DMS 273 (cell line): ENCODE results near the gene EXOC3L1.

ENCODE experiments used
- DNase-seq: peaks from one replicate; lab custom pipeline; 2025; ENCODE audit not compliant: unreplicated experiment; lab: John Stamatoyannopoulos, UW

Gene EXOC3L1

DNA sequence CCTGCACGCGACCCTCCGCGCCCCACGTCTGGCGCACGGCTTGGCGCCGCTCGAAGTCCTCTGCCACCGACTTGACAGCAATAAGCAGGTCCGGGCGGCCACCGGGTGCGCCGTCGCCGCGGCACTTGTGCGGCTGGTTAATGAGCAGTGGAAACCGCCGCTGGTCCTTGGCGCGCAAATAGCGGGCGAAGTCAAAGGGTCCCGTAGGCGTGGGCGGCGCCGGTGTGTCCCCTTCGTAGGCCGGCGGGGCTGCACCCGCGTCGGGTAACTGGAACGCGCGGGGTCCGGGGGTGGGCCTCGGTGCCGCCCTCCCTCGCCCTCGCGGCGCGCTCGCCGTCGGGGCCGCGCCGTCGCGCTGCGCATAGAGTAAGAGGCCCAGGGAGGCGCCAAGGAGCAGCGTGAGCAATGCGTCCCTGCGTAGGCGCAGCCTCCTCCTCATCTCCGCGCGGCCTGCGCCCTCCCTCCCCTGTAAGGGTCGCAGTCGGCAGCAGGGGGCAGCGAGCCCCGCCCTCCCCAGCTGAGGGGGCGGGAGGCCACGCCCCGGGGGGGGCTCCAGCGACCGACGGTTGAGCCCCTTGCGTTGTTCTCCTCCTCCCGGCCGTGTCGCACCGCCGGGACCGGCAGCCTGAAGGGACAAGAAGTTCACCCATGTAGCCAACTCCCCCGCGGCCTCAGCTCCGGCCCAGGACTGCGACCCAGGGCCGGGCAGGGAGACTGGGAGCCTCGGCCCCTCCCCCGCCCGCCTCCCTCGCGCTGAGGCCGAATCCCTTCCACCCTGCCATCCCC, 39.7 kb downstream of the EXOC3L1 start:
- peak; percentile 80 for DNase-seq

DNA sequence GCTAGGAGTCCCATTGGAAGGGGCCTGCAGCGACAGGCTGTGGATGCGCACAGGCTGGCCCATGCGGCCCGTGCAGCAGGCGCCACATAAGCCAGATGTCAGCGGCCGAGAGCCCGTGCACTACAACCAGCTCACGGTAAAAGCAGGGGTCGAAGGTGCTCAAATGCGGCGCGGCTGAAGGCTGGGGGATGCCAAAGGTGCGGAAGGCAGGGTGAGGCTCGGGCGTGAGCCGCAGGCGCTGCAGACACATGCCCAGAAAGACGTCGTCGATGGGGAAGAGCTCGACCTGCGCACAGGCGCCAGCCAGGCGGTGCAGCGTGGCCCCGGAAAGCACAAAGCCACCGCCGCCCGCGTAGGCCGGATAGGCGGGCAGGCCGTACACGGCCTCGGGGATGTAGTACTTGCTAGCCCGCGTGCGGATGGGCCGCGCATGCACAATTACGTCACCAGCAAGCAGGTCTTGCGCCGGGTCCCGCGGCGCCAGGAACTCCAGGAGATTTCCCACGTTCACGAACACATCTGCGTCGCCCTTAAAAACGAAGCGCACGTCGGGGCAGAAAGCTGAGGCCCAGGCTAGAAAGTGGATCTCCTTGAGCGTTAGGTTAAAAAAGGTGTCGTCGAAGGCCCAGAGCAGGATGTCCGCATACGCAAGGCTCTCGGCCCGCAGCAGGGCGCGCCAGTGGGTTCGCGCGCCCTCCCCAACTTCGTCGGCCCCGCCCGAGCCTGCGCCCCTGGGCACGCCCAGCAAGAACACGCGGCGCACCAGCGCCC, 40.5 kb downstream of the EXOC3L1 start:
- DNase-seq = no peak

DNA sequence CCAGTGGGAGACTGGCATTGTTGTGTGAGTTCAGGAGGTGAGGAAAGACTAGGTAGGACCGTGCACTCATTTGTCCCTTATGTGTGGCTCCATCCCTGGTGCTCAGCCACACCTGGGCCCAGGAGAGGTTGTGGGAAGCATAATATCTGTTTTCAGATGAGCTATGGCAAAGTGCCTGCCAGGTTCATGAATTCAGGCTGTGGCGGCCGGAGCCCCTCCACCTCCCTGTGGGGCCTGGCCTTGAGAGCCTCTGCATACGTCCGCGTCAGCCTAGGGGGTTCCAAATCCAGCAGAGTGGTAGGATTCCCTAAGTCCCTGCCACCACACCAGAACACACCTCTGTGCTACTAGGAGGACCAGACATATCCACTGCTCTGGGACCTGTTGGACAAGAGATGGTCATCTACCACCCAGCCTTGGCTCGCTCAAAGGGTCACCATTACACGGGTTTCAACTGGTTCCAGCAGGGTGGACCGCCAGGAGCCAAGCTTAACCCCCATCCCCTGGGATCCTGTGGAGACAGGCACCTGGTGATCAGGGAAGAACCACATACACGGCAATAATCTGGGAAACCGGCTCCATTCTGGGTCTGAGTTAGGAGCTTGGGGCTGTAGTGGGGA, 41.2 kb downstream of the EXOC3L1 start:
- no peak for DNase-seq

DNA sequence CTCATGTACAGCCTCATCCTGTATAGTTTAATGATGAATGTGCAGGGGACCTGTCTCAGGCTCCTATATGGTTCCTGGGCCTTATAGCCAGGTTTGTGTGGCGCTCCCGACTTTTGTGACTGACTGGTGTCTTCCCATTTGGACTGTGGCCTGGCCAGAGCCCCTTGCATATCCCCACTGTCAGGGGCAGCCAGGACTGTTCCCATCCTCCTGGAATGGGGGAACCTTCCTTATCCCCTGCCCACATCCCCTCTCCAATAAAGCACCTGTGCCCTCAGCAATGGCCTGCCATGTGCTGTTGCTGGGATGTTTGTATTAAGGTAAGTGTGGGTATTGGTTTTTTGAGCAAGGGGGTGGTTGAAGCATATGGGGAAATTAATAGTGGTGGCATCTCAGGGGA, 41.7 kb downstream of the EXOC3L1 start:
- no peak for DNase-seq

DNA sequence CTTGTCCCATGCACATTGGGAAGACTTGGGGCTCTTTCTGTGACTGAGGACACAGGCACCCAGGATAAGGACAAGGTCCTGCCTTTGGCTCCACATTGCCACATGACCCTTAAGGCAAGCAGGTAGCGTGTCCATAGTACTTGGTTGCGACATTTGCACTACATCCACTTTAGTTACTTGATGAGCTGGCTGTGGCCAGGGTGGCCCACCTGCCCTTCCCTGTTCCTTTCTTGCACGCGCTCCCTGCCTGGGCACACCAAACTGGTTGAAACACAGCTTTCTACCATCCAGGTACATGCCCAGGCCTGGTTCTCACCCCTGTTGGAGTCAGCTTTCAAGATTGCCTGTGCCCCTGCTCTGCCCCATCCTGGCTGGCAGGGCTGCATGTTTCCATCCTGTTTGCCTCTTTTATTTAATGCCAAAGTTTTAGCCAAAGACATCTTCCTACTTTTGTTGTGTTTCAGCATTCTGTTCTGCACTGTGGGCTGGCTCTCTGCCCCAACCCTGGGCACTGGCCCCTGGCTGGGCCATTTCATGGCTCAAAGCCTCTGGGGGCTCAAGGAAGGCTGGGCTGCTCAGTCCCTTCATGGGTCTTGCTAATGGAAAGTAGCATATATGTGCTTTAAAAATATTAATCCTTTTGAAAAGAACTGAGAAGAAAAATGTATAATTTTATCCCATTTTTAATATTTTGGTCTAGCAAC, 42.3 kb downstream of the EXOC3L1 start:
- no peak for DNase-seq

DNA sequence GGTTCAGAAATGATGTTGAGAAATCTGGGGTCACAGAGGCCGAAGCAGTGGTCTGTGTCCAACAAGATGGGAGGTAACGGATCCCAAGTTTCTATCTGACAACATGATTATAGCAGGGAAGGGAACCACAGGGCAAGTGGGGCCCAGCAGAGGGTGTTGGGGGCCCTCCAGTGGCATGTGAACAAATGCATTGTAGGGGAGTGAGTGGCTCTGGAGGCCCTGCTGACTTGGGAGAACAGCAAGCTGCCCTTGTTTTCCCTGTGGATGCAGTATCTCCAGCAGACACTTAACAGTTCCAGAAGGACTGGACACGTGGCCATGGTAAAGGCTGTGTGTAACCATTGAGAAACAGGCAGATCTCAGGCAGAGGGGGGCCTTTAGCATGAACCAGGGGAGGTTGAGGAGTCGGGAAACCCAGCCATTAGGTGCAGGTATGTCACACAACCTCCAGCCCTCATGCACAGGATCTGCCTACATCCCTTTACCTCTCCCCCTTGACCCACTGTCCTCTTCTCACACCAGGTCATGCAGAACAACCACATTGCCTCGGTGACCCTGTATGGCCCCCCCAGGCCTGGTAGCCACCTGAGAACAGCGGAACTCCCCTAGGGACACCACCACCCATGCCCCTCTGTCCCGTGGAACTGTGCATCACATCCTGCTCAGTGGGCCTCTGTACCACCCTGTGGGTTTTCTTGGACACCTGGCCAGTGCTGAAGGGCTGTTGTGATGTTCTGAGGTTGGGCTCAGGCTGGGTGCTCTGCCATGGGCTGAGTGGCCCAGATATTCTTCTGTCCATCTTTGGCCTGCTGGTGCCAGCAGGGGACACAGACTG, 43.2 kb downstream of the EXOC3L1 start:
- DNase-seq = peak; percentile 47

DNA sequence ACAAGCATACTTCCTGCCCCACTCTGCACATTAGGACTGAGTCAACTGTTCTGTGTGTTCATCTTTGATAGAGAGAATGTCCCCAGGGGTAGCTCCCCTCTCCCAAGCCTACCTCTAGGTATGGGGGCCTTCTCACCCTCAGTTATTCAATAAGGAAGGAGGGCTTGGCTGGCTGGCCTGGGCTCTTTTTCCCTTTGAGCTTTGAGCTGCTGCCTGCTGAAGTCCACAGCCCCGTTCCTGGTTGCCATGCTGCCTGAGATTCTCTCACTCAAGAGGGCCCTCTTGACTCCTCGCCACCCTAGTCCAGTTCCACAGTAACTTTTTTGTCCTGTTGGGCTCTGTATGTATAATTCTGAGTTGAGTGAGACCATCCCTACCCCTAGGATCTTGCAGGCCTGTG, 44.2 kb downstream of the EXOC3L1 start:
- DNase-seq = no peak

DNA sequence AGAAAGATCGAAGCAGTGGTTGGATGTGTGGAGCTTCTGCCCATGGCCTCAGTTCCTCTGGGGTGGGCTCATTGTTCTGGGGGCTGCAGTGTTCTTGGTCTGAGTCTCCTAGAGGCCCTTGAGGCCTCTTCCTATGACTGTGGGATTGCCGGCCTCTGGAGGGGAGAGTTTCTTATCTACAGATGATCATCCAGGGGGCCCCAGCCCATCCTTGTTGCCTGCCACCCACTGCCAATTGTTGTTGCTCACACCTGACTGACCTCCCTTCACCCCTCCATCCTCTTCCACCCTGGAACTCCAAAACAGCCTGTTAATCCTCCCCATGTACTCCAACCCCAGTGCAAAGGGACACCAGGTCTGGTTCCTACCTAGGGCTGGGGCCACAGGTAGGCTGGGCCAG, 45.0 kb downstream of the EXOC3L1 start:
- no peak for DNase-seq

DNA sequence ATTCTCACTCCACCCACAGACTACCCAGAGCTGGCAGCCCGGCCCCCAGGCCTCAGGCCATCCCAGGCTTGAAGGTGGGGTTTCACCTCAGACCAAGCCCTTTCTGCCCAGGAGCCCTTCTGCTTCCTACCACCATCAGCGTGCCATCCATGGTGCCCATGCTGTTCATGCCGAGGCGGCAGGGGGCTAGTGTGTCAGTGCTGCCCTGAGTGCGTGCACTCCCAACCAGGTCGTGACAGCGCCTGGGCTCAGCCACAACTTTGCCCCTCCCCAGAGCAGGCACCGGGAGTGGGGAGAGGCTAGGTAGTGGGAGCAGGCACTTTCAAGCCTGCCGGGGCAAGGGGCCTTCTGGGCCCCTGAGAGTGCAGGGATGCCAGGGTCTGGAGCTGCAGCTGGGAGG, 47.6 kb downstream of the EXOC3L1 start:
- no peak for DNase-seq

DNA sequence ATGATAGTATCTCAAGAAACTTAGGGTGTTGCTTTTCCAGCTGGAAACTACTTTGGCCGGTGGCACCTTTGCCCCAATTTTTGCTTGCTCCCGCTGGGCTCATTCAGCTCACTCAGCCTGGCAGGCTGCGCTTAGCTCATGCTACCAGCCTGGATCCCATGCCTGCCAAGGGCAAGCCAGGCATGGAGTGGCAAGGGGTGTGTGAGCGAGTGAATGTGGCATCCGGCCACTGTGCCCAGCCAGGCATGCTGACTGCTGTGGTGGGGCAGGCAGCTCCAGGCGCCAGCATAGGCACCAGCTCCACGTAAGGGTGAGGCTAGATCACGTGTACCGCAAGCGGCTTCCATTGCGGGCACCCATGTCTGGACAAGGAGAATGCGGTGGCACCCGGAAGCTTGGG, 48.5 kb downstream of the EXOC3L1 start:
- DNase-seq = no peak

DNA sequence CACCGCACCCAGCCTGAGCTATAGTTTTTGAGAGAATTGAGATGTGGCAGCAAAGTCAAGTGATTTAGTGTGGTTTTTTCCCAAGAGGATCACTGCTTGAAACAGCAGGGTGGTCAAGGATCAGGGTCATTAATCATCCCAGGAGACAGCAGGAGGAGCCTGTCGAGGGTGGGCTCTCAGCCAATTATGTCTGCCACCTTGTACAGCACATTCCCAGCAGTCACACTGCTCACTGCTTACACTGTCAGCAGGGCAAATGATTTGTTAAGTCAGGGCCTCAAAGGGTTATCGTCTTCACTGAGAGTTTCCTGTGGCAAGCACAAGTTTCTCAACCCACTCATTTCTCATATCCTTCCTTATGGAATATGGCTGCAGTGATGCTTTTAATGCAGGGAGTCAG, 52.3 kb downstream of the EXOC3L1 start:
- DNase-seq = peak; percentile 32
